Keratinocyte (primary cell): ENCODE results near the gene SLC22A3.

Experiments
- EZH2 ChIP-seq: IDR thresholded peaks from one replicate; pipeline ENCODE4 v1.6.1; 2012; ENCODE audit warnings: inconsistent platforms, mild to moderate bottlenecking, low read length, moderate library complexity
- TF ChIP-seq, protein P1 (sequence below), 3 experiments: IDR thresholded peaks in 1 of 3; conservative IDR thresholded peaks in 1 of 3; optimal IDR thresholded peaks in 1 of 3; 2 replicates in 2 of 3; 3 replicates in 1 of 3; pipeline versions ENCODE3 to v1.5.1; 2011; ENCODE audit warnings: low read length in 3 of 3, mild to moderate bottlenecking in 3 of 3, moderate library complexity in 2 of 3, control low read depth in 1 of 3, inconsistent platforms in 1 of 3; ENCODE audit not compliant: insufficient read depth in 2 of 3; ENCODE audit errors: extremely low read depth in 1 of 3

DNA sequence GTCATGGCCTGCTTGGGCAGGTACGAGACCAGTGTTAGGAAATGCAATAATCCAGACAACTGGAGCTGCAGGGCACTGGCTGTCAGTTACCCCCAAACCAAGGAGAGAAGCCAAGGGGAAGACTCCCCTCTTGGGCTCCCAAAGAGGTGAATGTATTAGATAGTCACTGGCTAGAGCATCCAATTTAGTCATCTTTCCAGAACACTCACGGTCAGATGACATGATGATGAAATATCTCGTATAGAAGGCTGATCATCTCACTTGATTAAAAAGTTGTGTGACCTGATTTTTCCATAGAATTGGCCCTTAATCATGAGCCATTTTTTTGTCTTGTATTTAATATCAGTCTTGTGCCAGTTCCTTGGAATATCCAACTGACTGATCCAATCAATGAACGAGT lies 40.7 kb downstream of the SLC22A3 start:
- no peak for TF ChIP-seq EZH2
- TF ChIP-seq, protein P1, sequence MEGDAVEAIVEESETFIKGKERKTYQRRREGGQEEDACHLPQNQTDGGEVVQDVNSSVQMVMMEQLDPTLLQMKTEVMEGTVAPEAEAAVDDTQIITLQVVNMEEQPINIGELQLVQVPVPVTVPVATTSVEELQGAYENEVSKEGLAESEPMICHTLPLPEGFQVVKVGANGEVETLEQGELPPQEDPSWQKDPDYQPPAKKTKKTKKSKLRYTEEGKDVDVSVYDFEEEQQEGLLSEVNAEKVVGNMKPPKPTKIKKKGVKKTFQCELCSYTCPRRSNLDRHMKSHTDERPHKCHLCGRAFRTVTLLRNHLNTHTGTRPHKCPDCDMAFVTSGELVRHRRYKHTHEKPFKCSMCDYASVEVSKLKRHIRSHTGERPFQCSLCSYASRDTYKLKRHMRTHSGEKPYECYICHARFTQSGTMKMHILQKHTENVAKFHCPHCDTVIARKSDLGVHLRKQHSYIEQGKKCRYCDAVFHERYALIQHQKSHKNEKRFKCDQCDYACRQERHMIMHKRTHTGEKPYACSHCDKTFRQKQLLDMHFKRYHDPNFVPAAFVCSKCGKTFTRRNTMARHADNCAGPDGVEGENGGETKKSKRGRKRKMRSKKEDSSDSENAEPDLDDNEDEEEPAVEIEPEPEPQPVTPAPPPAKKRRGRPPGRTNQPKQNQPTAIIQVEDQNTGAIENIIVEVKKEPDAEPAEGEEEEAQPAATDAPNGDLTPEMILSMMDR (optimal IDR thresholded peaks at IDR 0.05 in 1 of 3, IDR thresholded peaks at IDR 0.05 in 1 of 3, conservative IDR thresholded peaks at IDR 0.05 in 1 of 3; ENCODE audit: extremely low read depth in 1 of 3, insufficient read depth in 2 of 3, low read length in 3 of 3), result no peak
